ENCODE data around the gene GAS2L3. TPM values are rescaled to one million over a fixed set of nuclear protein-coding genes. Genes with fewer than 3 reads are reported as not detected.

GAS2L3 gene
- 6.1 and 11.5 TPM in 2 replicates for total RNA-seq

GRCh38 chr12:100573292-100574186, at the start of gene GAS2L3:
GAS2L3 (plus strand) TSS chr12:100573684; CDS start chr12:100594905, 21,221 bp downstream.

Other genes starting within 250 kb of the GAS2L3 start
- gene SLC17A8, start 216.6 kb upstream of the GAS2L3 start, total RNA-seq: not detected in 2 replicates
- gene NR1H4, start 99.8 kb upstream of the GAS2L3 start, total RNA-seq: 0.23 TPM in 1 of 2 replicates, not detected in the other
- gene ANO4, start 221.1 kb downstream of the GAS2L3 start, total RNA-seq: 0.26 and 1.2 TPM in 2 replicates